H1 (cell line): ENCODE measurements around the gene HNF4A. TPM values are rescaled to one million over a fixed set of nuclear protein-coding genes. Genes with fewer than 3 reads are reported as not detected.

Source experiments
- CTCF ChIA-PET: fragments of 300-600 bp; sonication (Branson Sonifier 250); formaldehyde crosslinking; loops from one replicate; lab custom pipeline; 2021; ENCODE audit not compliant: partially characterized antibody; lab: Charles Lee
- POLR2A ChIA-PET: fragments of 300-600 bp; sonication (Branson Sonifier 250); formaldehyde crosslinking; loops from one replicate; lab custom pipeline; 2021; ENCODE audit warnings: inconsistent platforms; ENCODE audit not compliant: partially characterized antibody; lab: Charles Lee
- DNase-seq, 2 experiments: peaks; one replicate each; pipeline versions ENCODE4 v3.0.0 to v3.0.0-alpha.2; 2010 to 2022; ENCODE audit warnings: low spot score in 2 of 2, low read depth in 1 of 2, mixed read lengths in 1 of 2
- FAIRE-seq: peaks from 2 replicates; lab custom pipeline; 2011; peaks lifted over from hg19 to GRCh38; lab: Jason Lieb, UNC
- H2AFZ ChIP-seq: 2 replicates; pipeline ENCODE4 v1.8.1; 2012; ENCODE audit warnings: low read length, inconsistent platforms
- H2AK5ac ChIP-seq: 2 replicates; pipeline ENCODE4 v1.6.1; 2013; ENCODE audit warnings: low read depth, low read length
- H2BK120ac ChIP-seq: replicated peaks from 2 replicates; pipeline ENCODE3; 2013; ENCODE audit warnings: low read depth, low read length, inconsistent platforms
- H2BK12ac ChIP-seq: 2 replicates; pipeline ENCODE4 v1.6.1; 2013; ENCODE audit warnings: low read depth, low read length
- H2BK15ac ChIP-seq: 2 replicates; pipeline ENCODE4 v1.6.1; 2013; ENCODE audit warnings: low read length
- H2BK20ac ChIP-seq: 2 replicates; pipeline ENCODE4 v1.6.1; 2013; ENCODE audit warnings: low read length
- H2BK5ac ChIP-seq: 2 replicates; pipeline ENCODE4 v1.6.1; 2013; ENCODE audit warnings: low read depth, low read length
- H3K14ac ChIP-seq: 2 replicates; pipeline ENCODE4 v1.6.1; 2013; ENCODE audit warnings: inconsistent platforms; ENCODE audit not compliant: insufficient read length
- H3K18ac ChIP-seq: 2 replicates; pipeline ENCODE4 v1.6.1; 2013; ENCODE audit warnings: low read length; ENCODE audit errors: extremely low read depth
- H3K23ac ChIP-seq: 2 replicates; pipeline ENCODE4 v1.6.1; 2013; ENCODE audit warnings: inconsistent platforms; ENCODE audit not compliant: insufficient read length
- H3K23me2 ChIP-seq: 2 replicates; pipeline ENCODE4 v1.6.1; 2013; ENCODE audit warnings: low read depth, low read length
- H3K27ac ChIP-seq: 2 replicates; pipeline ENCODE4 v1.6.1; 2011; ENCODE audit warnings: low read depth, low read length, inconsistent platforms
- H3K27me3 ChIP-seq, 4 experiments: replicated peaks in 1 of 4; 1 replicate in 1 of 4; 2 replicates in 3 of 4; pipeline versions ENCODE4 v1.6.1 to v1.8.1; 2011 to 2013; ENCODE audit warnings: low read length in 3 of 4, mild to moderate bottlenecking in 3 of 4, inconsistent platforms in 2 of 4, mixed read lengths in 2 of 4, moderate library complexity in 1 of 4; ENCODE audit not compliant: control insufficient read depth in 3 of 4, insufficient read depth in 3 of 4; ENCODE audit errors: extremely low read depth in 1 of 4
- H3K36me3 ChIP-seq, 4 experiments: 2 replicates each; pipeline versions ENCODE4 v1.6.1 to v1.8.1; 2011 to 2013; ENCODE audit warnings: mild to moderate bottlenecking in 4 of 4, low read length in 3 of 4, moderate library complexity in 2 of 4, control low read depth in 1 of 4, inconsistent platforms in 1 of 4; ENCODE audit not compliant: insufficient read depth in 4 of 4, control insufficient read depth in 2 of 4
- H3K4ac ChIP-seq: replicated peaks from 2 replicates; pipeline ENCODE3; 2013; ENCODE audit warnings: low read length, low read depth, mixed read lengths, inconsistent platforms; ENCODE audit not compliant: insufficient read length
- H3K4me1 ChIP-seq, 4 experiments: replicated peaks in 1 of 4; 1 replicate in 1 of 4; 2 replicates in 3 of 4; pipeline versions ENCODE4 v1.6.1 to v1.8.1; 2011 to 2013; ENCODE audit warnings: low read length in 3 of 4, inconsistent platforms in 2 of 4, mixed read lengths in 1 of 4; ENCODE audit not compliant: insufficient read depth in 4 of 4, control insufficient read depth in 3 of 4
- H3K4me2 ChIP-seq, 2 experiments: 2 replicates each; pipeline versions ENCODE4 v1.6.1 to v1.8.1; 2011 to 2013; ENCODE audit warnings: low read depth in 2 of 2, low read length in 2 of 2, control low read depth in 1 of 2, inconsistent platforms in 1 of 2, mild to moderate bottlenecking in 1 of 2; ENCODE audit not compliant: insufficient read depth in 1 of 2
- H3K4me3 ChIP-seq, 4 experiments: fragments of 200-600, 300-600 bp in 1 of 4; sonication (generic), shearing (Covaris generic), sonication (Bioruptor Twin) in 1 of 4; 2 replicates each; pipeline versions ENCODE4 v1.5.1 to v1.8.1; 2011 to 2016; ENCODE audit warnings: low read length in 4 of 4, low read depth in 3 of 4, control low read depth in 2 of 4, inconsistent platforms in 2 of 4, mild to moderate bottlenecking in 2 of 4, mixed read lengths in 1 of 4, moderate library complexity in 1 of 4; ENCODE audit not compliant: insufficient read depth in 2 of 4; ENCODE audit errors: extremely low read depth in 1 of 4
- H3K56ac ChIP-seq: replicated peaks from 2 replicates; pipeline ENCODE3; 2013; ENCODE audit warnings: low read depth, mild to moderate bottlenecking, mixed read lengths, low read length, inconsistent platforms; ENCODE audit not compliant: insufficient read length
- H3K79me1 ChIP-seq: 2 replicates; pipeline ENCODE4 v1.6.1; 2013; ENCODE audit warnings: low read depth, low read length, control low read depth
- H3K79me2 ChIP-seq, 2 experiments: 2 replicates each; pipeline versions ENCODE4 v1.6.1 to v1.8.1; 2012 to 2013; ENCODE audit warnings: low read length in 2 of 2, mild to moderate bottlenecking in 2 of 2, inconsistent platforms in 1 of 2; ENCODE audit not compliant: insufficient read depth in 2 of 2, control insufficient read depth in 1 of 2
- H3K9ac ChIP-seq, 4 experiments: replicated peaks in 1 of 4; 1 replicate in 1 of 4; 2 replicates in 3 of 4; pipeline versions ENCODE4 v1.6.1 to v1.8.1; 2011 to 2013; ENCODE audit warnings: low read depth in 3 of 4, low read length in 3 of 4, control low read depth in 2 of 4, mild to moderate bottlenecking in 2 of 4, moderate library complexity in 2 of 4, inconsistent platforms in 1 of 4; ENCODE audit errors: extremely low read depth in 1 of 4
- H3K9me3 ChIP-seq, 2 experiments: 2 replicates each; pipeline versions ENCODE4 v1.6.1 to v1.8.1; 2012 to 2013; ENCODE audit warnings: mild to moderate bottlenecking in 2 of 2, moderate library complexity in 2 of 2, control low read depth in 1 of 2, inconsistent platforms in 1 of 2, low read depth in 1 of 2, low read length in 1 of 2, mixed read lengths in 1 of 2; ENCODE audit not compliant: insufficient read depth in 2 of 2
- H4K20me1 ChIP-seq, 2 experiments: replicated peaks in 1 of 2; 2 replicates each; pipeline versions ENCODE3 to v1.8.1; 2011 to 2013; ENCODE audit warnings: inconsistent platforms in 2 of 2, low read length in 2 of 2, mild to moderate bottlenecking in 1 of 2; ENCODE audit not compliant: insufficient read depth in 2 of 2, control insufficient read depth in 1 of 2
- H4K5ac ChIP-seq: 2 replicates; pipeline ENCODE4 v1.6.1; 2013; ENCODE audit warnings: low read length, low read depth, mixed read lengths, inconsistent platforms; ENCODE audit not compliant: insufficient read length
- H4K8ac ChIP-seq: 2 replicates; pipeline ENCODE4 v1.8.0; 2013; ENCODE audit warnings: mild to moderate bottlenecking, moderate library complexity, low read length, inconsistent platforms; ENCODE audit not compliant: insufficient read depth; ENCODE audit errors: extremely low read depth
- H4K91ac ChIP-seq: replicated peaks from 2 replicates; pipeline ENCODE3; 2013; ENCODE audit warnings: low read length, mixed read lengths, inconsistent platforms; ENCODE audit not compliant: insufficient read length
- ASH2L ChIP-seq: fragments of 200-600, 300-600 bp; sonication (generic); IDR thresholded peaks from one replicate; pipeline ENCODE4 v1.7.1; 2017; ENCODE audit warnings: low read length
- EP300 ChIP-seq, 2 experiments: IDR thresholded peaks; 1 replicate in 1 of 2; 2 replicates in 1 of 2; pipeline ENCODE4 v1.6.1; 2011 to 2012; ENCODE audit warnings: low read depth in 2 of 2, low read length in 2 of 2, mild to moderate bottlenecking in 2 of 2, borderline replicate concordance in 1 of 2, inconsistent platforms in 1 of 2, moderate library complexity in 1 of 2
- GTF2F1 ChIP-seq: IDR thresholded peaks from 2 replicates; pipeline ENCODE4 v1.6.1; 2012; ENCODE audit warnings: low read depth, low read length, improper control_type of control experiment, borderline replicate concordance
- NANOG ChIP-seq: IDR thresholded peaks from 2 replicates; pipeline ENCODE4 v1.6.1; 2011; ENCODE audit warnings: low read length, low read depth, mild to moderate bottlenecking, inconsistent platforms; ENCODE audit not compliant: insufficient read depth, poor library complexity, severe bottlenecking
- NRF1 ChIP-seq: IDR thresholded peaks from 2 replicates; pipeline ENCODE4 v1.6.1; 2011; ENCODE audit warnings: mild to moderate bottlenecking, low read depth, low read length, improper control_type of control experiment
- SAP30 ChIP-seq: fragments of 300-600 bp; sonication (generic); IDR thresholded peaks from 2 replicates; pipeline ENCODE4 v1.7.1; 2012; ENCODE audit warnings: low read length, moderate library complexity, mild to moderate bottlenecking, inconsistent platforms; ENCODE audit not compliant: insufficient read depth, insufficient replicate concordance
- SIX5 ChIP-seq: IDR thresholded peaks from 2 replicates; pipeline ENCODE4 v1.6.1; 2011; ENCODE audit warnings: mild to moderate bottlenecking, low read depth, low read length
- SRF ChIP-seq: IDR thresholded peaks from 2 replicates; pipeline ENCODE4 v1.6.1; 2011; ENCODE audit warnings: mild to moderate bottlenecking, low read depth, low read length, moderate library complexity
- TCF12 ChIP-seq: IDR thresholded peaks from 2 replicates; pipeline ENCODE4 v1.6.1; 2011; ENCODE audit warnings: low read depth, mild to moderate bottlenecking, low read length
- TEAD4 ChIP-seq: IDR thresholded peaks from 2 replicates; pipeline ENCODE4 v1.6.1; 2012; ENCODE audit warnings: low read depth, low read length, inconsistent platforms, mixed read lengths
- YY1 ChIP-seq: IDR thresholded peaks from 2 replicates; pipeline ENCODE4 v1.6.1; 2011; ENCODE audit warnings: low read depth, mild to moderate bottlenecking, low read length
- ZNF274 ChIP-seq: IDR thresholded peaks from 2 replicates; pipeline ENCODE4 v1.7.0; 2012; ENCODE audit warnings: low read length, borderline replicate concordance; ENCODE audit errors: extremely low read depth
- WGBS, 2 experiments: shearing (Covaris generic) in 1 of 2; methylation state at CpG; one replicate each; pipeline versions ENCODE4 v1.1.6 to v1.1.7; 2013 to 2015; ENCODE audit warnings: low lambda C conversion rate in 2 of 2, mixed read lengths in 2 of 2, inconsistent platforms in 1 of 2, low coverage in 1 of 2, missing lambda C conversion rate in 1 of 2; ENCODE audit not compliant: insufficient replicate concordance in 2 of 2, insufficient coverage in 1 of 2, insufficient read length in 1 of 2; ENCODE audit errors: extremely low coverage in 1 of 2, missing lambda C conversion rate in 1 of 2; 5-methylcytosine and 5-hydroxymethylcytosine counted together
- polyA plus RNA-seq, 7 experiments: library from polyadenylated mRNA; depleted of rRNA in 3 of 7; stranded (reverse) in 5 of 7; unstranded in 2 of 7; fragments of >200 nt in 5 of 7; fragments of 200-250 nt in 2 of 7; gene quantifications; 1 replicate in 5 of 7; 2 replicates in 1 of 7; 4 replicates in 1 of 7; pipeline versions ENCODE4 v1.2.1 to v1.2.3, GENCODE V29; 2011 to 2013; ENCODE audit warnings: missing spikeins in 2 of 7, mixed read lengths in 2 of 7
- total RNA-seq: library from RNA; stranded (reverse); fragmentation: NEBNext Ultra II Directional; extraction: Animal tissue kit (Norgen Biotek cat#: 25700); gene quantifications from 2 replicates; pipeline ENCODE4 v1.2.1, GENCODE V29; 2021
- TF ChIP-seq, protein P1 (sequence below): IDR thresholded peaks from 2 replicates; pipeline ENCODE4 v1.6.1; 2012; ENCODE audit warnings: inconsistent platforms

Gene HNF4A
- total and polyA plus RNA-seq, 2 of the 8 experiments (the other 6 are each of a cell fraction or from before 2014, with no cell fraction given): 0.03 TPM; not detected in 1

DNA sequence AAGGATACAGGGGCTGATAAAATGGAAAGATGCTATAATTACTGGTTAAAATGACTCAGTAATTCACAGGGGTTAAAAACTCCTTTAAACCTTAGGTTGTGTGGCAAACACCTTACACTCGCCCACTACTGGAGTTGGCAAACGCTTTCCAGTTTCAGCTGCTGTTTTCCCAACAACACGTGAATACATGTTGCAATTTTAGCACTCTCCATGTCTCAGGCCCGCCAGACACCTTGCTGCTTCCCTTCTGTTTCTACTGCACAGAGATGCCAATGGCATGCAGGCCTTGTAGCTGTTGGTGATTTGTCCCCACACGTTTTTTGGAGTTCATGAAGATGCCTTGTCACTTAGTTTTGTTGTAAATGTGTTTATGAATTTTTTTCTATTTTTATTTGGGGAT, 114.8 kb downstream of the HNF4A start:
- H3K36me3 ChIP-seq: no peaks in the 10 kb centered on the region
- H2AK5ac ChIP-seq: no peak overlapping the region
- H3K4ac ChIP-seq: no peak overlapping the region
- no peak overlapping the region for H3K4me2 ChIP-seq
- no peak overlapping the region for H3K27ac ChIP-seq
- no peaks in the 10 kb centered on the region for H3K79me1 ChIP-seq
- no peak overlapping the region for H4K8ac ChIP-seq
- H2AFZ ChIP-seq: no peak overlapping the region
- no peak overlapping the region for H3K14ac ChIP-seq
- TF ChIP-seq NRF1 (no peak), TEAD4 (no peak), SRF (no peak), NANOG (no peak), GTF2F1 (no peak), YY1 (no peak), ZNF274 (no peak), SIX5 (no peak), EP300 (IDR thresholded peaks at IDR 0.05; ENCODE audit: borderline replicate concordance in 1 of 2, low read depth in 2 of 2, low read length in 2 of 2) (no peak), TCF12 (no peak), ASH2L (no peak), SAP30 (no peak)
- TF ChIP-seq, protein P1, sequence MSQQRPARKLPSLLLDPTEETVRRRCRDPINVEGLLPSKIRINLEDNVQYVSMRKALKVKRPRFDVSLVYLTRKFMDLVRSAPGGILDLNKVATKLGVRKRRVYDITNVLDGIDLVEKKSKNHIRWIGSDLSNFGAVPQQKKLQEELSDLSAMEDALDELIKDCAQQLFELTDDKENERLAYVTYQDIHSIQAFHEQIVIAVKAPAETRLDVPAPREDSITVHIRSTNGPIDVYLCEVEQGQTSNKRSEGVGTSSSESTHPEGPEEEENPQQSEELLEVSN: no peak
- H3K56ac ChIP-seq: no peak overlapping the region
- no peak overlapping the region for H3K18ac ChIP-seq
- no peaks in the 10 kb centered on the region for H3K79me2 ChIP-seq
- no peaks in the 10 kb centered on the region for H3K23me2 ChIP-seq
- no peak overlapping the region for H3K9ac ChIP-seq
- 65% methylated on average over 5 of the region's 5 CpGs; no CpG with 5 or more reads in 1 of the 2 experiments for WGBS, 2 experiments
- POLR2A ChIA-PET: no interaction called here
- no peak overlapping the region for H4K5ac ChIP-seq
- no peak overlapping the region for H2BK120ac ChIP-seq
- no peak overlapping the region for H2BK12ac ChIP-seq
- H3K9me3 ChIP-seq: no peaks in the 10 kb centered on the region
- no peak for FAIRE-seq
- no peak overlapping the region for H4K91ac ChIP-seq
- H3K23ac ChIP-seq: no peak overlapping the region
- H3K4me3 ChIP-seq: no peak overlapping the region
- CTCF ChIA-PET: interaction anchor here (0.8 to 3.7 kb wide), 14 partner anchors 9 to 275 kb away, joined by 3 to 25 read pairs (median 4); partner anchors contain the start of genes GDAP1L1 and SERINC3
- H2BK5ac ChIP-seq: no peak overlapping the region
- peaks cover 0 to 2% (median 0%) of the 10 kb centered on the region in 4 experiments; a peak in 1 of 7 replicates for H3K4me1 ChIP-seq
- H2BK15ac ChIP-seq: no peak overlapping the region
- H3K27me3 ChIP-seq: no peaks in the 10 kb centered on the region; a peak in 1 of 7 replicates
- no peak overlapping the region for H2BK20ac ChIP-seq
- H4K20me1 ChIP-seq: no peaks in the 10 kb centered on the region
- DNase-seq: no peak
